ENCODE results near the gene MED20. TPM values are rescaled to one million over a fixed set of nuclear protein-coding genes. Genes with fewer than 3 reads are reported as not detected.

MED20 gene
- total RNA-seq, 1 experiment from 2014 or later, result 26.4 TPM

GRCh38 chr6:41957117-41957516 lies 36.2 kb upstream of the MED20 start:
- ChIA-PET CTCF (no interaction called here), POLR2A (no interaction called here), RAD21 (ENCODE audit: low non-redundant PET in 1 of 2, low total read pairs in 2 of 2, uncharacterized antibody in 2 of 2, unreplicated experiment in 2 of 2) (no interaction called here)
- H3K27ac ChIP-seq (ENCODE audit: low read depth, low read length), result no peak overlapping the region
- DNase-seq (ENCODE audit: low read depth, low spot score), result no peak
- H3K27me3 ChIP-seq (ENCODE audit: insufficient read depth, low read length), result no peaks in the 10 kb centered on the region
- H3K36me3 ChIP-seq (ENCODE audit: control insufficient read depth in 1 of 2, insufficient read depth in 2 of 2, low read length in 2 of 2), result no peaks in the 10 kb centered on the region
- peaks cover 0 to 7% of the 10 kb centered on the region in 2 experiments; a peak in 1 of 4 replicates for H3K4me1 ChIP-seq (ENCODE audit: control insufficient read depth in 1 of 2, insufficient read depth in 2 of 2, low read length in 2 of 2)
- no peaks in the 10 kb centered on the region for H3K9me3 ChIP-seq (ENCODE audit: control insufficient read depth in 1 of 2, insufficient read depth in 1 of 2, low read depth in 1 of 2, low read length in 2 of 2)
- H4K20me1 ChIP-seq (ENCODE audit: insufficient read depth), result no peaks in the 10 kb centered on the region
- H3K4me2 ChIP-seq (ENCODE audit: low read length), result no peak overlapping the region
- TF ChIP-seq SIN3A (IDR thresholded peaks at IDR 0.05; ENCODE audit: low read depth), result no peak
- no peak for TF ChIP-seq POLR2AphosphoS5 (IDR thresholded peaks at IDR 0.05; ENCODE audit: low read depth, low read length)
- no peak for TF ChIP-seq EZH2 (IDR thresholded peaks at IDR 0.05)
- no peak for TF ChIP-seq JUND (IDR thresholded peaks at IDR 0.05)
- no peak for TF ChIP-seq POLR2A (IDR thresholded peaks at IDR 0.05; ENCODE audit: borderline replicate concordance, extremely low read depth, insufficient read depth, insufficient read length)
- no peak for TF ChIP-seq FOSL1 (IDR thresholded peaks at IDR 0.05; ENCODE audit: low read depth)
- no peak overlapping the region for H3K4me3 ChIP-seq (replicated peaks in 1 of 2; ENCODE audit: low read depth in 1 of 2, low read length in 2 of 2)
- no peaks in the 10 kb centered on the region for H3K9me2 ChIP-seq (ENCODE audit: insufficient read depth)
- no peak for ATAC-seq
- H3K9ac ChIP-seq (ENCODE audit: low read length), result no peak overlapping the region
- no peaks in the 10 kb centered on the region for H3K79me2 ChIP-seq (ENCODE audit: insufficient read depth, low read length)
- intact Hi-C loops (cut with micrococcal nuclease), result no loop called here
- no TSS peak for BruUV-seq (replicated peaks)
- no peak overlapping the region for H2AFZ ChIP-seq (ENCODE audit: low read depth, low read length, poor library complexity, severe bottlenecking)

GRCh38 chr6:41955412-41955811 lies 34.5 kb upstream of the MED20 start:
- BruUV-seq (replicated peaks), result no TSS peak
- TF ChIP-seq CBX3 (IDR thresholded peaks at IDR 0.05; ENCODE audit: low read depth) (no peak), EZH2phosphoT487 (IDR thresholded peaks at IDR 0.05; ENCODE audit: borderline replicate concordance) (no peak), JUND (IDR thresholded peaks at IDR 0.05) (no peak), CEBPB (IDR thresholded peaks at IDR 0.05; ENCODE audit: low read depth) (no peak), SP1 (IDR thresholded peaks at IDR 0.05; ENCODE audit: low read depth) (no peak), ATF3 (IDR thresholded peaks at IDR 0.05) (no peak), ZFX (IDR thresholded peaks at IDR 0.05) (no peak), SIN3A (IDR thresholded peaks at IDR 0.05; ENCODE audit: low read depth) (no peak), REST (IDR thresholded peaks at IDR 0.05; ENCODE audit: low read depth) (no peak), CTCF (IDR thresholded peaks at IDR 0.05 in 2 of 3, conservative IDR thresholded peaks at IDR 0.05 in 1 of 3; ENCODE audit: borderline replicate concordance in 1 of 3, insufficient read depth in 1 of 3, low read depth in 2 of 3, low read length in 2 of 3) (no peak), SRF (IDR thresholded peaks at IDR 0.05; ENCODE audit: low read depth) (no peak), EZH2 (IDR thresholded peaks at IDR 0.05) (no peak)

More at GRCh38 chr6:41955412-41955811, 34.5 kb upstream of the MED20 start:
- RAD21 ChIA-PET (ENCODE audit: low non-redundant PET in 1 of 2, low total read pairs in 2 of 2, uncharacterized antibody in 2 of 2, unreplicated experiment in 2 of 2), result no interaction called here
- CTCF ChIA-PET, result no interaction called here
- H3K27me3 ChIP-seq (ENCODE audit: insufficient read depth, low read length), result no peaks in the 10 kb centered on the region
- H3K9ac ChIP-seq (ENCODE audit: low read length), result no peak overlapping the region
- no peaks in the 10 kb centered on the region for H3K9me3 ChIP-seq (ENCODE audit: control insufficient read depth in 1 of 2, insufficient read depth in 1 of 2, low read depth in 1 of 2, low read length in 2 of 2)
- H3K4me1 ChIP-seq (ENCODE audit: control insufficient read depth in 1 of 2, insufficient read depth in 2 of 2, low read length in 2 of 2), result no peaks in the 10 kb centered on the region
- intact Hi-C loops (cut with micrococcal nuclease), result no loop called here
- H3K4me3 ChIP-seq (replicated peaks in 1 of 2; ENCODE audit: low read depth in 1 of 2, low read length in 2 of 2), result no peak overlapping the region
- no peak overlapping the region for H3K4me2 ChIP-seq (ENCODE audit: low read length)
- DNase-seq (ENCODE audit: low read depth, low spot score) (no peak), ATAC-seq (no peak)
- H4K20me1 ChIP-seq (ENCODE audit: insufficient read depth), result no peaks in the 10 kb centered on the region
- no peaks in the 10 kb centered on the region for H3K9me2 ChIP-seq (ENCODE audit: insufficient read depth)
- H2AFZ ChIP-seq (ENCODE audit: low read depth, low read length, poor library complexity, severe bottlenecking), result no peak overlapping the region
- POLR2A ChIA-PET, result no interaction called here
- H3K79me2 ChIP-seq (ENCODE audit: insufficient read depth, low read length), result no peaks in the 10 kb centered on the region
- no peak overlapping the region for H3K27ac ChIP-seq (ENCODE audit: low read depth, low read length)
- no peaks in the 10 kb centered on the region for H3K36me3 ChIP-seq (ENCODE audit: control insufficient read depth in 1 of 2, insufficient read depth in 2 of 2, low read length in 2 of 2)
